ENCODE results near the gene CHEK2.

DNA sequence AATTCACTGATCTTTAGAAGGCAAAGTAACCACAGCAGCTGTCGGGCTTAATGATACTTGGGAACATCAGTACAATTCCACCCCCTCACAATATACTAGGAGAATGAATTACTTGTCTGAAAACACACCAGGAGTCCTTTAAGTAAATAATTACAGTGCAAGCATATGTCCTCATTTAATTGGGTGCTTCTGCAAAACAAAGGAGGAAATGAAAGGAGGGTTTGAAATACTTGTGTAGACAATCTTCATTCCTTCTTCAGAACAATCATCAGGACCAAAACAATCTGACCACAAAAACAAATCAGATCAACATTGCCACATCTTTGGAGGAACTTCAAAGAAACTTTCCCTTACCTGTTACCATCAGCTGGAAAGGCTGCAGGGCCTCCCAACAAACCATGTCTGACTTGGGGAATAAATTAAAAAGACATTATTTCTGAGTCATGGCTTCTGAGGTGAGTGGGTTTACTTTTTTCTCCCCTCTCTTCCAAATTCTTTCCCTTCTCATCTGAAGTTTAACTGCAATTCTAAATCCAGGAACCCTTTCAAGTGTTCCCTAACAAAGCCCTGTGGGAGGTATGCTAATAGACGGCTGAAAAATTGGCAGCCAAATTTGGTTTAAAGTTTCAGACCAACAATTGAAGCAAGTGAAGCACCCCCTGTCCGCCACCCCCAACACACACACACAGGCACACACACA is 18.4 kb upstream of the CHEK2 start:
- no peak for TF ChIP-seq POLR2A (IDR thresholded peaks at IDR 0.05)
- TF ChIP-seq CTCF (IDR thresholded peaks at IDR 0.05) = no peak

Data from sigmoid colon (tissue), 3 donors.